NCI-H1417 treated with DMSO at 0.1 percent for 48 hours (cell line): Measurements from ENCODE around the gene SLCO2A1.

Experiments used
- DNase-seq: peaks from one replicate; lab custom pipeline; 2025; lab: John Stamatoyannopoulos, UW

Gene SLCO2A1

GRCh38 chr3:133884054-133884886, 145.5 kb downstream of the SLCO2A1 start:
- no peak for DNase-seq

- DNase-seq, result no peak
These were observed 146.1 kb downstream of the SLCO2A1 start for GRCh38 chr3:133883641-133884040.

GRCh38 chr3:133882986-133883586, 146.6 kb downstream of the SLCO2A1 start:
- no peak for DNase-seq

- DNase-seq, result no peak
These were observed 147.5 kb downstream of the SLCO2A1 start for GRCh38 chr3:133881939-133882825.

GRCh38 chr3:133881492-133881891, 148.2 kb downstream of the SLCO2A1 start:
- DNase-seq, result no peak

GRCh38 chr3:133880886-133881455, 148.8 kb downstream of the SLCO2A1 start:
- DNase-seq, result no peak

- no peak for DNase-seq
These were observed 149.4 kb downstream of the SLCO2A1 start for GRCh38 chr3:133880287-133880686.

GRCh38 chr3:133878518-133878917, 151.2 kb downstream of the SLCO2A1 start:
- no peak for DNase-seq
